ENCODE measurements around the gene IMPDH2.
A peak's percentile ranks its signal among the peaks of the same experiment; 100 is the strongest.

IMPDH2 gene

DNA sequence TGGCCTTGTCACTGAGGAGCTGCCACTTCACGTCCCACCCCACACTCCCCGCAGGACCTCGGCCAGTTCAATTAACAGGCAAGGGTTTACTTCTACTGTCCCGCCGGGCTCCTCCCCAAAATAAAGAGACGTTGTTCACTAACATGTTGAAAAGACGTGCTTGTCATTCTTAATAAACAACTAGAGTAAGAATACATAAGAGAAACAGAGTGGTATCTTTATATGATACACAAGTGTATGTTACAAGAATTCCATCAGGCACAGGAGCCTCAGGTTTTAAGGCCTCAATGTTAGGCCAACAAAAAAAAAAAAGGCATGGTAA, 326 bp upstream of the IMPDH2 start:
- H3K27me3 Mint-ChIP-seq (ENCODE audit: low read depth): no peaks in the 10 kb centered on the region
- peaks cover 33% of the 10 kb centered on the region for H3K4me1 Mint-ChIP-seq
- peak overlapping the region; percentile 94 to 97 (median 95) for H3K4me3 Mint-ChIP-seq

DNA sequence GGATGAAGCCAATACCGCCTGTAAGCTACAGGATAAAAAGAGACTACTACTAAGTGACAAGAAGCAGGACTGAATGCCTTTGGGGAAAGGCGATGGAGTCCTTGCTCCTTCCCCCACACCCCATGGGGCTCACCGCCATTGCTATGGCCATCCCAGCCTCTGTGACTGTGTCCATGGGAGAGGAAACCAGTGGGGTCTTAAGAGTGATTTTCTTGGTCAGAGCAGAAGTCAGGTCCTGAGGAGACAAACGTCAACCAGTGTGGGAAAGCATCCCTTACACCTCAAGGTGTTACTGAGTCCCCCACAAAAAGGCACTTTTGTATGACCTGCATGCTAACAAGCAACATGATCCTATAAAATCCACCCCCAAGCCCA, 913 bp downstream of the IMPDH2 start:
- Mint-ChIP-seq H3K9me3 (no peaks in the 10 kb centered on the region), H3K4me1 (peaks cover 34% of the 10 kb centered on the region), H3K27me3 (ENCODE audit: low read depth) (no peaks in the 10 kb centered on the region), H3K27ac (peak overlapping the region; percentile 19 to 90 (median 86)), H3K36me3 (ENCODE audit: low read depth) (peaks cover 67% of the 10 kb centered on the region), H3K4me3 (peak overlapping the region; percentile 94 to 97 (median 95))
- no peak for TF ChIP-seq CTCF (IDR thresholded peaks at IDR 0.05; ENCODE audit: unreplicated experiment in 3 of 3)

More for the DNA sequence above, 326 bp upstream of the IMPDH2 start:
- peaks cover 64% of the 10 kb centered on the region for H3K36me3 Mint-ChIP-seq (ENCODE audit: low read depth)
- H3K27ac Mint-ChIP-seq: peak overlapping the region; percentile 86 to 95 (median 90)
- TF ChIP-seq CTCF (IDR thresholded peaks at IDR 0.05; ENCODE audit: unreplicated experiment in 3 of 3): no peak
- no peaks in the 10 kb centered on the region for H3K9me3 Mint-ChIP-seq

- no peaks in the 10 kb centered on the region for H3K27me3 Mint-ChIP-seq (ENCODE audit: low read depth)
- H3K27ac Mint-ChIP-seq: peak overlapping the region in 1 of 3 experiments; percentile 48
- peaks cover 38% of the 10 kb centered on the region for H3K4me1 Mint-ChIP-seq
- H3K4me3 Mint-ChIP-seq: peak overlapping the region; percentile 94 to 97 (median 95)
- no peaks in the 10 kb centered on the region for H3K9me3 Mint-ChIP-seq
- peaks cover 64% of the 10 kb centered on the region for H3K36me3 Mint-ChIP-seq (ENCODE audit: low read depth)
- TF ChIP-seq CTCF (IDR thresholded peaks at IDR 0.05; ENCODE audit: unreplicated experiment in 3 of 3): no peak
These were observed 1.6 kb downstream of the IMPDH2 start for GRCh38 chr3:49027634-49028033.

GRCh38 chr3:49026536-49026935, 2.7 kb downstream of the IMPDH2 start:
- no peaks in the 10 kb centered on the region for H3K9me3 Mint-ChIP-seq

GRCh38 chr3:49025793-49026520, 3.2 kb downstream of the IMPDH2 start:
- Mint-ChIP-seq H3K36me3 (ENCODE audit: low read depth) (peaks cover 49% of the 10 kb centered on the region), H3K4me1 (peaks cover 43% of the 10 kb centered on the region), H3K27me3 (ENCODE audit: low read depth) (no peaks in the 10 kb centered on the region), H3K27ac (peak overlapping the region in 2 of 3 experiments; percentile 34 to 48), H3K9me3 (no peaks in the 10 kb centered on the region), H3K4me3 (peak overlapping the region; percentile 0 to 77 (median 68))
- TF ChIP-seq CTCF (IDR thresholded peaks at IDR 0.05; ENCODE audit: unreplicated experiment in 3 of 3): no peak

More at GRCh38 chr3:49026536-49026935, 2.7 kb downstream of the IMPDH2 start:
- TF ChIP-seq CTCF (IDR thresholded peaks at IDR 0.05; ENCODE audit: unreplicated experiment in 3 of 3): no peak
- H3K27me3 Mint-ChIP-seq (ENCODE audit: low read depth): no peaks in the 10 kb centered on the region
- no peak overlapping the region for H3K27ac Mint-ChIP-seq
- peaks cover 38% of the 10 kb centered on the region for H3K4me1 Mint-ChIP-seq
- peaks cover 53% of the 10 kb centered on the region for H3K36me3 Mint-ChIP-seq (ENCODE audit: low read depth)
- peak overlapping the region in 2 of 3 experiments; percentile 77 to 97 for H3K4me3 Mint-ChIP-seq
